Measurements from ENCODE around the gene ERF. TPM values are rescaled to one million over a fixed set of nuclear protein-coding genes. Genes with fewer than 3 reads are reported as not detected.

The ERF gene
- total and polyA plus RNA-seq, 2 of the 8 experiments (the other 6 are each of a cell fraction or from before 2014, with no cell fraction given): 43.7 to 62.7 TPM

GRCh38 chr19:42242512-42243409 lies 12.2 kb downstream of the ERF start, which contains the start of gene GSK3A (continued):
- TF ChIP-seq KDM5A (IDR thresholded peaks at IDR 0.05; ENCODE audit: low read length): no peak
- no peak for TF ChIP-seq RNF2 (IDR thresholded peaks at IDR 0.05; ENCODE audit: borderline replicate concordance, low read depth, low read length, missing control alignments, poor library complexity, severe bottlenecking)
- no peak; the same call in none of the 2 replicates for TF ChIP-seq CHD2 (IDR thresholded peaks at IDR 0.05; ENCODE audit: low read length)
- TF ChIP-seq EGR1 (IDR thresholded peaks at IDR 0.05; ENCODE audit: borderline replicate concordance, low read depth, low read length): peak; percentile 86; the same call in 1 of the 2 replicates
- no peak for TF ChIP-seq ZNF274 (IDR thresholded peaks at IDR 0.05; ENCODE audit: borderline replicate concordance, extremely low read depth, low read length)
- TF ChIP-seq SIX5 (IDR thresholded peaks at IDR 0.05; ENCODE audit: low read depth, low read length): peak; percentile 87
- no peak for TF ChIP-seq BACH1 (IDR thresholded peaks at IDR 0.05; ENCODE audit: low read length)
- no peak for TF ChIP-seq SUZ12 (IDR thresholded peaks at IDR 0.05; ENCODE audit: low read length)
- TF ChIP-seq TAF7 (optimal IDR thresholded peaks at IDR 0.05; ENCODE audit: borderline replicate concordance, low read depth, low read length): no peak
- 0 out of 2 replicates have a peak, but pooled peaks have one; percentile 31 for TF ChIP-seq ATF3 (IDR thresholded peaks at IDR 0.05; ENCODE audit: insufficient read depth, low read depth, low read length)
